PC-3 (cell line): ENCODE results near the gene DPEP1. TPM values are rescaled to one million over a fixed set of nuclear protein-coding genes. Genes with fewer than 3 reads are reported as not detected.
"Not testable (repeated sequence)": the region's sequence is repeated elsewhere in the genome, so short reads cannot be mapped to it uniquely, and the experiment has no call there.

Source experiments
- ATAC-seq: fragments of 200-7000 bp; cut with Tn5 transposase; 2 replicates; pipeline ENCODE4 v1.9.1; 2020; ENCODE audit warnings: mild to moderate bottlenecking, moderate library complexity
- BruUV-seq: library from RNA; stranded (reverse); fragments of 400-500 nt; replicated peaks from 2 replicates; lab custom pipeline; 2021; lab: Mats Ljungman, UMichigan
- CTCF ChIA-PET: fragments of 300-600 bp; sonication (Branson Sonifier 250); formaldehyde crosslinking; loops from one replicate; lab custom pipeline; 2022; ENCODE audit warnings: antibody characterized with exemption; lab: Charles Lee
- POLR2A ChIA-PET: fragments of 300-600 bp; sonication (Branson Sonifier 250); formaldehyde crosslinking; loops from one replicate; lab custom pipeline; 2022; ENCODE audit warnings: antibody characterized with exemption; ENCODE audit not compliant: unreplicated experiment; lab: Charles Lee
- DNase-seq: peaks from one replicate; pipeline ENCODE4 v3.0.0-alpha.2; 2015
- H2AFZ ChIP-seq: fragments of 300-600 bp; sonication (generic); 2 replicates; pipeline ENCODE4 v1.6.0; 2016; ENCODE audit warnings: antibody characterized with exemption, low read length
- H3F3A ChIP-seq: fragments of 300-600 bp; sonication (generic); one replicate; pipeline ENCODE4 v1.6.0; 2017; ENCODE audit warnings: antibody characterized with exemption, low read length, control low read depth, mild to moderate bottlenecking; ENCODE audit not compliant: unreplicated experiment
- H3K27ac ChIP-seq: fragments of 300-600 bp; sonication (generic); 2 replicates; pipeline ENCODE4 v1.5.1; 2016; ENCODE audit warnings: mild to moderate bottlenecking, low read length
- H3K27me3 ChIP-seq: fragments of 300-600 bp; sonication (generic); 2 replicates; pipeline ENCODE4 v1.6.1; 2016; ENCODE audit warnings: low read length, mixed read lengths
- H3K36me3 ChIP-seq: fragments of 300-600 bp; sonication (generic); 2 replicates; pipeline ENCODE4 v1.6.1; 2016; ENCODE audit warnings: low read depth, mixed run types, low read length, mixed read lengths
- H3K4me1 ChIP-seq: fragments of 300-600 bp; sonication (generic); 2 replicates; pipeline ENCODE4 v1.5.1; 2016; ENCODE audit warnings: low read length; ENCODE audit not compliant: insufficient read depth
- H3K4me2 ChIP-seq: fragments of 300-600 bp; sonication (generic); 2 replicates; pipeline ENCODE4 v1.6.0; 2016; ENCODE audit warnings: low read length
- H3K4me3 ChIP-seq: fragments of 300-600 bp; sonication (generic); 2 replicates; pipeline ENCODE4 v1.5.1; 2016; ENCODE audit warnings: mild to moderate bottlenecking, low read length, mixed read lengths
- H3K79me2 ChIP-seq: fragments of 300-600 bp; sonication (generic); 2 replicates; pipeline ENCODE4 v1.6.1; 2017; ENCODE audit warnings: low read length, mixed read lengths
- H3K9ac ChIP-seq: fragments of 300-600 bp; sonication (generic); 2 replicates; pipeline ENCODE4 v1.6.0; 2016; ENCODE audit warnings: mild to moderate bottlenecking, low read length
- H3K9me2 ChIP-seq: fragments of 300-600 bp; sonication (generic); replicated peaks from 2 replicates; pipeline ENCODE4 v1.6.1; 2016; ENCODE audit warnings: mixed run types, low read length, mixed read lengths
- H3K9me3 ChIP-seq: fragments of 300-600 bp; sonication (generic); 2 replicates; pipeline ENCODE4 v1.6.1; 2016; ENCODE audit warnings: low read length, mixed read lengths
- H4K20me1 ChIP-seq: fragments of 300-600 bp; sonication (generic); 2 replicates; pipeline ENCODE4 v1.6.1; 2016; ENCODE audit warnings: low read length, mixed read lengths
- CTCF ChIP-seq: fragments of 300-600 bp; sonication (generic); conservative IDR thresholded peaks from 2 replicates; pipeline ENCODE4 v1.5.1; 2017; ENCODE audit warnings: antibody characterized with exemption, low read depth, mild to moderate bottlenecking, low read length
- EZH2 ChIP-seq: fragments of 300-600 bp; sonication (generic); IDR thresholded peaks from one replicate; pipeline ENCODE4 v1.6.1; 2017; ENCODE audit warnings: antibody characterized with exemption, mild to moderate bottlenecking, low read length; ENCODE audit not compliant: unreplicated experiment
- EZH2phosphoT487 ChIP-seq: fragments of 300-600 bp; sonication (generic); IDR thresholded peaks from 2 replicates; pipeline ENCODE4 v1.6.1; 2018; ENCODE audit warnings: mild to moderate bottlenecking, antibody characterized with exemption, low read length, borderline replicate concordance
- intact Hi-C: fragments of 100-400 bp; cut with micrococcal nuclease; formaldehyde crosslinking; loops from 2 replicates; pipeline ENCODE4 v1.9.0; 2023
- total RNA-seq: library from RNA; depleted of rRNA; stranded (reverse); fragments of >200 nt; gene quantifications from 2 replicates; pipeline ENCODE4 v1.2.3, GENCODE V29; 2014

The DPEP1 gene
- total RNA-seq, 1 experiment from 2014 or later, result not detected

DNA sequence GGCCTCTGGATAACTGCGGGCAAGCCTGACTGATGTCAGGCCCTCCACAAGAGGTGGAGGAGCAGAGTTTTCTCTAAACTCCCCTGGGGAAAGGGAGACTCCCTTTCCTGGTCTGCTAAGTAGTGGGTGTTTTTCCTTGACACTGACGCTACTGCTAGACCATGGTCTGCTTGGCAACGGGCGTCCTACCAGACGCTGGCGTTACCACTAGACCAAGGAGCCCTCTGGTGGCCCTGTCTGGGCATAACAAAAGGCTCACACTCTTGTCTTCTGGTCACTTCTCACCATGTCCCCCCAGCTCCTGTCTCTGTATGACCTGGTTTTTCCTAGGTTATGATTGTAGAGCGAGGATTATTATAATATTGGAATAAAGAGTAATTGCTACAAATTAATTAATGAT lies 53.6 kb downstream of the DPEP1 start:
- CTCF ChIA-PET, result interaction anchor here (0.6 kb wide), 1 partner anchor 343 kb away, joined by 3 read pairs; no protein-coding TSS in a partner anchor
- POLR2A ChIA-PET, H4K20me1 ChIP-seq, H3K27me3 ChIP-seq, intact Hi-C loops, ATAC-seq, H2AFZ ChIP-seq, H3K9me3 ChIP-seq, H3K27ac ChIP-seq, H3K4me3 ChIP-seq, H3K36me3 ChIP-seq, H3K9ac ChIP-seq, H3K4me2 ChIP-seq, BruUV-seq, H3K9me2 ChIP-seq, H3K4me1 ChIP-seq, H3K79me2 ChIP-seq, H3F3A ChIP-seq: not testable (repeated sequence)
- TF ChIP-seq CTCF, result peak; percentile 29; the same call in 1 of the 2 replicates
- DNase-seq, result peak; percentile 39

DNA sequence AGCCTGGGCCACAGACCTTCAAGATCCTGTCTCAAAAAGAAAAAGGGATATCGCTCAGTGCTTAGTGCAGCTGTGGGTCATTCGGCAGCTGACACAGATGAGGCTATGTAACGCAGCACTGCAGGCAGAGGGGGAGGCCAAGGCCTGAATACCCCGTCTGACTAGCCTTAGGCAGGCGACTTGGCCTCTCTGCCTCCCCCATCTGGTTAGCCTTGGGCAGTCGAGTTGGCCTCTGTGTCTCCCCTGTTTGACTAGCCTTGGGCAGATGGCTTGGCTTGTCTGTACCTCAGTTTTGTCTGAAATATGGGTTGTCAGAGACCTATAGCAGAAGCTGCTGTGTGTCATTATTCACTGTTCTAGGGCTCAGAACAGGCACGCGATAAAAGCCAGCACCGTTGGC lies 54.2 kb downstream of the DPEP1 start:
- Histone ChIP-seq H2AFZ (no peak overlapping the region), H3K27me3 (no peaks in the 10 kb centered on the region), H3K9ac (no peak overlapping the region), H3K4me1 (no peaks in the 10 kb centered on the region), H3K36me3 (peaks cover 5% of the 10 kb centered on the region; the same call in 1 of the 2 replicates), H3K9me2 (no peaks in the 10 kb centered on the region), H3K27ac (no peak overlapping the region), H3K4me2 (no peak overlapping the region), H3K79me2 (no peaks in the 10 kb centered on the region), H3K4me3 (no peak overlapping the region), H4K20me1 (no peaks in the 10 kb centered on the region), H3F3A (no peaks in the 10 kb centered on the region), H3K9me3 (no peaks in the 10 kb centered on the region)
- TF ChIP-seq EZH2phosphoT487 (no peak), EZH2 (no peak)
- intact Hi-C loops, result no loop called here
- ChIA-PET CTCF (interaction anchor here (0.6 kb wide), 1 partner anchor 342 kb away, joined by 3 read pairs; no protein-coding TSS in a partner anchor), POLR2A (no interaction called here)
- no peak for ATAC-seq
- no TSS peak for BruUV-seq
- DNase-seq, result no peak

DNA sequence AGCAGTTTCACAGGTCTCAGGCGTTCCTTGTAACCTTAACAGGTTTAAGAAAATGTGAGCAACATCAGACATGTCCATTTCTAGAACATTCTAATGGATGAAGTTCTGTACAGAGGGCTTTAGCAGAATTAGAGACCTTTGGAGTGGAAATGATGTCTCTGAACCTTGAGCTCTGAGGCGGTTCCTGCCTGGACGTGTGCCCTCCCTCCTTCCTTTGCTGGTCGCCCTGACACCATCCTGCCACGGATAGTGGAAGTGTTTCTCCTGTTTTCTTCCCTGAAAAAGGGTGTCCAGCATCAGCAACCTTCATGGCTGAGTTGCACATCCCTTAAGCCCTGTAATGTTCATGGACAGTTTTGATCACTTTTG lies 55.3 kb downstream of the DPEP1 start:
- H3K9me2 ChIP-seq, result no peaks in the 10 kb centered on the region
- H3K4me2 ChIP-seq, result no peak overlapping the region
- TF ChIP-seq EZH2, result no peak
- no peak for TF ChIP-seq EZH2phosphoT487
- TF ChIP-seq CTCF, result no peak
- no peaks in the 10 kb centered on the region for H4K20me1 ChIP-seq
- CTCF ChIA-PET, result interaction anchor here (0.7 kb wide), 1 partner anchor 258 kb away, joined by 7 read pairs; no protein-coding TSS in a partner anchor
- BruUV-seq, result no TSS peak
- H2AFZ ChIP-seq, result no peak overlapping the region
- no peaks in the 10 kb centered on the region for H3K79me2 ChIP-seq
- no peaks in the 10 kb centered on the region for H3K4me1 ChIP-seq
- H3K36me3 ChIP-seq, result peaks cover 5% of the 10 kb centered on the region; the same call in 1 of the 2 replicates
- no peak overlapping the region for H3K9ac ChIP-seq
- POLR2A ChIA-PET, result no interaction called here
- no peak overlapping the region for H3K4me3 ChIP-seq
- intact Hi-C loops, result no loop called here
- no peak overlapping the region for H3K27ac ChIP-seq
- no peaks in the 10 kb centered on the region for H3K27me3 ChIP-seq
- H3F3A ChIP-seq, result no peaks in the 10 kb centered on the region
- no peaks in the 10 kb centered on the region for H3K9me3 ChIP-seq
- no peak for DNase-seq
- ATAC-seq, result no peak
